Ishikawa (cell line): Measurements from ENCODE around the gene GALNT2.

Experiments
- CEBPB ChIP-seq: IDR thresholded peaks from 2 replicates; pipeline ENCODE4 v1.6.1; 2012
- CREB1 ChIP-seq: IDR thresholded peaks from 2 replicates; pipeline ENCODE4 v1.6.1; 2012; ENCODE audit warnings: low read depth
- EGR1 ChIP-seq: IDR thresholded peaks from 2 replicates; pipeline ENCODE4 v1.6.1; 2012
- EP300 ChIP-seq: IDR thresholded peaks from 2 replicates; pipeline ENCODE4 v1.6.1; 2012; ENCODE audit warnings: borderline replicate concordance
- FOXM1 ChIP-seq: IDR thresholded peaks from 2 replicates; pipeline ENCODE4 v1.6.1; 2012; ENCODE audit warnings: low read depth, borderline replicate concordance
- MAX ChIP-seq: IDR thresholded peaks from 2 replicates; pipeline ENCODE4 v1.6.1; 2012
- NFIC ChIP-seq: IDR thresholded peaks from 2 replicates; pipeline ENCODE4 v1.6.1; 2012
- RAD21 ChIP-seq: IDR thresholded peaks from 2 replicates; pipeline ENCODE4 v1.6.1; 2012; ENCODE audit warnings: low read depth
- REST ChIP-seq: IDR thresholded peaks from 2 replicates; pipeline ENCODE4 v1.6.1; 2012; ENCODE audit warnings: low read depth, mild to moderate bottlenecking
- TAF1 ChIP-seq: IDR thresholded peaks from 2 replicates; pipeline ENCODE4 v1.6.1; 2012; ENCODE audit warnings: low read depth, mild to moderate bottlenecking
- TCF12 ChIP-seq: IDR thresholded peaks from 2 replicates; pipeline ENCODE4 v1.6.1; 2012; ENCODE audit warnings: low read depth
- TEAD4 ChIP-seq: IDR thresholded peaks from 2 replicates; pipeline ENCODE4 v1.6.1; 2012
- USF1 ChIP-seq: IDR thresholded peaks from 2 replicates; pipeline ENCODE4 v1.6.1; 2012
- YY1 ChIP-seq: IDR thresholded peaks from 2 replicates; pipeline ENCODE4 v1.6.1; 2012; ENCODE audit warnings: low read depth
- ZBTB7A ChIP-seq: IDR thresholded peaks from 2 replicates; pipeline ENCODE4 v1.6.1; 2012; ENCODE audit warnings: low read depth

GALNT2 gene

GRCh38 chr1:230057100-230057499 is 9.9 kb upstream of the GALNT2 start:
- TF ChIP-seq TEAD4 (no peak), TCF12 (no peak), MAX (no peak), TAF1 (no peak), ZBTB7A (no peak), FOXM1 (no peak), RAD21 (no peak), CEBPB (no peak), EP300 (no peak), CREB1 (no peak), EGR1 (no peak)

- TF ChIP-seq MAX (no peak), REST (no peak), CREB1 (no peak), CEBPB (no peak), TAF1 (no peak), EP300 (no peak), YY1 (no peak), NFIC (no peak), FOXM1 (no peak), EGR1 (no peak), ZBTB7A (no peak), USF1 (no peak)
Measured at GRCh38 chr1:230057681-230058565, 9.1 kb upstream of the GALNT2 start.

GRCh38 chr1:230058626-230059025 is 8.4 kb upstream of the GALNT2 start:
- TF ChIP-seq MAX, result no peak
- no peak for TF ChIP-seq NFIC
- TF ChIP-seq ZBTB7A, result no peak

- no peak for TF ChIP-seq EP300
- no peak for TF ChIP-seq TAF1
- TF ChIP-seq FOXM1, result no peak
- TF ChIP-seq NFIC, result no peak
- no peak for TF ChIP-seq RAD21
- TF ChIP-seq CEBPB, result no peak
- TF ChIP-seq ZBTB7A, result no peak
- no peak for TF ChIP-seq CREB1
- TF ChIP-seq USF1, result no peak
Measured at GRCh38 chr1:230061801-230062200, 5.2 kb upstream of the GALNT2 start.

GRCh38 chr1:230062521-230062920 is 4.5 kb upstream of the GALNT2 start:
- TF ChIP-seq YY1 (no peak), TAF1 (no peak), RAD21 (no peak), ZBTB7A (no peak), MAX (no peak), REST (no peak), TEAD4 (no peak), CEBPB (no peak), USF1 (no peak), TCF12 (no peak), CREB1 (no peak), NFIC (no peak), EGR1 (no peak), FOXM1 (no peak), EP300 (no peak)
